MM.1S (cell line): ENCODE data around the gene UNC5A.

Experiments used
- DNase-seq: peaks from one replicate; pipeline ENCODE4 v3.0.0-alpha.2; 2015
- H2AFZ ChIP-seq: fragments of 300-600 bp; sonication (generic); 2 replicates; pipeline ENCODE4 v1.6.0; 2016; ENCODE audit warnings: antibody characterized with exemption, low read length
- H3F3A ChIP-seq: fragments of 300-600 bp; sonication (generic); 2 replicates; pipeline ENCODE4 v1.6.1; 2016; ENCODE audit warnings: mild to moderate bottlenecking, antibody characterized with exemption, low read length, moderate library complexity, mixed read lengths; ENCODE audit not compliant: insufficient read depth
- H3K27ac ChIP-seq: fragments of 300-600 bp; sonication (generic); 2 replicates; pipeline ENCODE4 v1.5.1; 2016; ENCODE audit warnings: mild to moderate bottlenecking, low read length
- H3K27me3 ChIP-seq: fragments of 300-600 bp; sonication (generic); replicated peaks from 2 replicates; pipeline ENCODE4 v1.6.0; 2016; ENCODE audit warnings: low read length; ENCODE audit not compliant: insufficient read depth
- H3K36me3 ChIP-seq: fragments of 300-600 bp; sonication (generic); replicated peaks from 2 replicates; pipeline ENCODE4 v1.6.1; 2016; ENCODE audit warnings: mild to moderate bottlenecking, low read length, mixed read lengths; ENCODE audit not compliant: insufficient read depth
- H3K4me1 ChIP-seq: fragments of 300-600 bp; sonication (generic); 2 replicates; pipeline ENCODE4 v1.6.1; 2016; ENCODE audit warnings: low read length, mixed read lengths
- H3K4me2 ChIP-seq: fragments of 300-600 bp; sonication (generic); 2 replicates; pipeline ENCODE4 v1.6.0; 2016; ENCODE audit warnings: low read depth, low read length
- H3K4me3 ChIP-seq: fragments of 300-600 bp; sonication (generic); 2 replicates; pipeline ENCODE4 v1.5.1; 2016; ENCODE audit warnings: low read length, mixed read lengths
- H3K79me2 ChIP-seq: fragments of 300-600 bp; sonication (generic); 2 replicates; pipeline ENCODE4 v1.6.1; 2016; ENCODE audit warnings: mixed run types, low read length, mixed read lengths
- H3K9ac ChIP-seq: fragments of 300-600 bp; sonication (generic); 2 replicates; pipeline ENCODE4 v1.6.1; 2016; ENCODE audit warnings: low read length, mixed read lengths
- H3K9me2 ChIP-seq: fragments of 300-600 bp; sonication (generic); replicated peaks from 2 replicates; pipeline ENCODE4 v1.6.1; 2016; ENCODE audit warnings: mild to moderate bottlenecking, low read length, mixed read lengths; ENCODE audit not compliant: insufficient read depth
- H3K9me3 ChIP-seq: fragments of 300-600 bp; sonication (generic); replicated peaks from 2 replicates; pipeline ENCODE4 v1.6.1; 2016; ENCODE audit warnings: mild to moderate bottlenecking, low read length, mixed read lengths; ENCODE audit not compliant: insufficient read depth
- H4K20me1 ChIP-seq: fragments of 300-600 bp; sonication (generic); 2 replicates; pipeline ENCODE4 v1.6.1; 2016; ENCODE audit warnings: mild to moderate bottlenecking, low read length, moderate library complexity, mixed read lengths; ENCODE audit not compliant: insufficient read depth
- EZH2 ChIP-seq: fragments of 300-600 bp; sonication (generic); optimal IDR thresholded peaks from 2 replicates; pipeline ENCODE3; 2017; ENCODE audit warnings: low read depth, mild to moderate bottlenecking, antibody characterized with exemption, low read length, mixed read lengths
- EZH2phosphoT487 ChIP-seq: fragments of 300-600 bp; sonication (generic); IDR thresholded peaks from 2 replicates; pipeline ENCODE4 v1.6.1; 2018; ENCODE audit warnings: antibody characterized with exemption, low read length
- TF ChIP-seq, protein P1 (sequence below): fragments of 300-600 bp; sonication (generic); IDR thresholded peaks from 2 replicates; pipeline ENCODE4 v1.5.1; 2016; ENCODE audit warnings: antibody characterized with exemption, low read length, mixed read lengths

The UNC5A gene

DNA sequence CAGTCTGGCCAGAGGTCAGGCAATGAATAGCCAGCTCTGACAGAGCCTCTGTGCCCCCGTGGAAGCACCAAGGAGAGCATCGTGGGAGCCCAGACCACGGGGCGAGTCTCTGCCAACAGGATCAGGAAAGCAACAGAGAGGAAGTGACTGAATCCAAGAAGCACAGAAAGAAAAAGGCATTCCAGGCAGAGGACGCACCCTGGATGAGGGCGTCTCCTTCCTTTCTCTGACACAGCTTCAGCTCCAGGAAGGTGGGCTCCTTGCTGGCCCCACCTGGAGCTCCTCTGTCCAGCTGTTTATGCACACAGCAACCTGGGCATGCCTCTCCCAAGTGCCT, 72.2 kb downstream of the UNC5A start:
- Histone ChIP-seq H2AFZ (no peak overlapping the region), H3K9me2 (no peaks in the 10 kb centered on the region), H3K36me3 (no peaks in the 10 kb centered on the region), H3K27ac (no peak overlapping the region), H3K27me3 (peaks cover 79% of the 10 kb centered on the region), H3K4me3 (no peak overlapping the region), H3K9me3 (no peaks in the 10 kb centered on the region), H3K9ac (no peak overlapping the region), H3K4me1 (no peaks in the 10 kb centered on the region), H3F3A (no peaks in the 10 kb centered on the region), H4K20me1 (no peaks in the 10 kb centered on the region), H3K4me2 (no peak overlapping the region), H3K79me2 (no peaks in the 10 kb centered on the region)
- no peak for DNase-seq
- TF ChIP-seq EZH2 (no peak), EZH2phosphoT487 (no peak)
- TF ChIP-seq, protein P1, sequence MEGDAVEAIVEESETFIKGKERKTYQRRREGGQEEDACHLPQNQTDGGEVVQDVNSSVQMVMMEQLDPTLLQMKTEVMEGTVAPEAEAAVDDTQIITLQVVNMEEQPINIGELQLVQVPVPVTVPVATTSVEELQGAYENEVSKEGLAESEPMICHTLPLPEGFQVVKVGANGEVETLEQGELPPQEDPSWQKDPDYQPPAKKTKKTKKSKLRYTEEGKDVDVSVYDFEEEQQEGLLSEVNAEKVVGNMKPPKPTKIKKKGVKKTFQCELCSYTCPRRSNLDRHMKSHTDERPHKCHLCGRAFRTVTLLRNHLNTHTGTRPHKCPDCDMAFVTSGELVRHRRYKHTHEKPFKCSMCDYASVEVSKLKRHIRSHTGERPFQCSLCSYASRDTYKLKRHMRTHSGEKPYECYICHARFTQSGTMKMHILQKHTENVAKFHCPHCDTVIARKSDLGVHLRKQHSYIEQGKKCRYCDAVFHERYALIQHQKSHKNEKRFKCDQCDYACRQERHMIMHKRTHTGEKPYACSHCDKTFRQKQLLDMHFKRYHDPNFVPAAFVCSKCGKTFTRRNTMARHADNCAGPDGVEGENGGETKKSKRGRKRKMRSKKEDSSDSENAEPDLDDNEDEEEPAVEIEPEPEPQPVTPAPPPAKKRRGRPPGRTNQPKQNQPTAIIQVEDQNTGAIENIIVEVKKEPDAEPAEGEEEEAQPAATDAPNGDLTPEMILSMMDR = no peak

DNA sequence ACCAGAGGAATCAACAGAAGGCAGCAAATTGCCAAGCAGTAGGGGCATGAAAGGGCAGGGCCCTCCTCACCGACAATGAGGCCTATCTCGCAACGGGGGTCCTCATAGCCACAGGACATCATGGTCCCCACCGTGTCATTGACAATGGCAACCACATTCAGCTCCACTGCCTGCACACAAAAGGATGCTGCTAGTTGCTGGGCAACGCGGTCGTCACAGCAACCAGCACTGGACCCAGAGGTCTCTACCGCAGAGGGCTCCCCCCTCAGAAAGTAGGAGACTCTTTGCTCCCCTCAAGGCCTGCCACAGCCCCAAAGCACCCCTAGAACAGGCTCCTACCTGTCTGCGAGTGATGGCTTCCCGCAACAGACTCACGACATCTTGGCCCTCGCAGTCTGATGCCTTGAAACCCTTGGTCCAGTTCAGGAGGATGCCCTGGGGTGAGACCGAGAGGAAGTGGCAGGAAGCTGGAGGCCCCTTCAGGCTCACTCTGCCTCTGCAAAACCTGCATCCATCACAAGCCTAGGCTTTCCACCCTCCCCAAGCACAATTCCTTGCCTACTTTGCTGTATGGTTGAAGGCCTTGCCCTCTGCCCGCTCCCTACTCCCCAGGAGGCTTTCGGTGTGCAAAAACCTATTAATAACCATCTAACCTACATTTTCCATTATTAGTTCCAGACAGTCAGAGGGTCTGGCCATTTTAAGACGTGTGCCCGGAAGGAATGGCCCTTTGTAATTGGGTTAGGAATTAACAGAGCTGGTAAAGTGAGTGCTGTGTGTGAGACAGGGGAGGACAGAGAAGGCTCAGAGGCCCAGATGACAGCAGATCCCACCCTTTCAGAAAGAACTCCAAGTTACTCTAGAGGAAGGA, 73.6 kb downstream of the UNC5A start:
- Histone ChIP-seq H3K27me3 (peaks cover 78% of the 10 kb centered on the region), H3K9ac (no peak overlapping the region), H4K20me1 (no peaks in the 10 kb centered on the region), H3K79me2 (no peaks in the 10 kb centered on the region), H3K4me3 (no peak overlapping the region), H3K36me3 (no peaks in the 10 kb centered on the region), H3K27ac (no peak overlapping the region), H3F3A (no peaks in the 10 kb centered on the region), H3K4me2 (no peak overlapping the region), H3K9me3 (no peaks in the 10 kb centered on the region), H2AFZ (no peak overlapping the region), H3K4me1 (no peaks in the 10 kb centered on the region), H3K9me2 (no peaks in the 10 kb centered on the region)
- no peak for DNase-seq
- TF ChIP-seq, protein P1 = no peak
- TF ChIP-seq EZH2phosphoT487 (no peak), EZH2 (no peak)

DNA sequence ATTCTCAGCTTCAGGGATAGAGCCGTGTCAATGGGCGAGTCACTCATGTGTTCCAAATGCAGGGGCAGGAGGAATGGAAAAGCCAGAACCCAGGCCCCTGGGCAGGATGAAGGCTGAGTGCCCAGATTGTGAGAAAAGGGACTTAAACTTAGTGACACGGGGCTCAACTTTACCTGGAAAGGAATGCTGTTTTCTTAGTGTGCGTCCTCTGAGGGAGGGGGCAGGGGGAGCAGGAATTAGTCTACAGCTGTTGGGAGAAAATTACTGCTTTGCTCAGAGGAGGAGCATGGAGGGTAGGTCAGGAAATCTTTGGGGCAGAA, 74.2 kb downstream of the UNC5A start:
- Histone ChIP-seq H3K27me3 (peaks cover 78% of the 10 kb centered on the region), H3K4me1 (no peaks in the 10 kb centered on the region), H3K9me3 (no peaks in the 10 kb centered on the region), H3K9me2 (no peaks in the 10 kb centered on the region), H4K20me1 (no peaks in the 10 kb centered on the region), H3K9ac (no peak overlapping the region), H2AFZ (no peak overlapping the region), H3K4me2 (no peak overlapping the region), H3K79me2 (no peaks in the 10 kb centered on the region), H3K4me3 (no peak overlapping the region), H3K36me3 (no peaks in the 10 kb centered on the region), H3K27ac (no peak overlapping the region), H3F3A (no peaks in the 10 kb centered on the region)
- DNase-seq = no peak
- TF ChIP-seq, protein P1 = no peak
